Neutrophil (primary cell): ENCODE data around the gene RHCG.

Source experiments
- H3K27ac ChIP-seq: fragments of 200-600 bp; sonication (generic); 2 replicates; pipeline ENCODE4 v1.5.1; 2016; ENCODE audit warnings: mild to moderate bottlenecking, moderate library complexity
- H3K27me3 ChIP-seq: fragments of 200-600 bp; sonication (generic); 2 replicates; pipeline ENCODE4 v1.6.0; 2016; ENCODE audit warnings: mild to moderate bottlenecking
- H3K36me3 ChIP-seq: fragments of 200-600 bp; sonication (generic); 2 replicates; pipeline ENCODE4 v1.5.1; 2017
- H3K4me1 ChIP-seq, 2 experiments: fragments of 200-600 bp in 1 of 2; sonication (generic) in 1 of 2; 1 replicate in 1 of 2; 2 replicates in 1 of 2; pipeline versions ENCODE4 v1.5.1 to v1.6.1; 2013 to 2016; ENCODE audit warnings: low read depth in 1 of 2, low read length in 1 of 2, mild to moderate bottlenecking in 1 of 2, moderate library complexity in 1 of 2; ENCODE audit not compliant: control insufficient read depth in 1 of 2, insufficient read depth in 1 of 2
- H3K4me3 ChIP-seq, 2 experiments: fragments of 200-600 bp in 1 of 2; sonication (generic) in 1 of 2; 1 replicate in 1 of 2; 2 replicates in 1 of 2; pipeline ENCODE4 v1.5.1; 2013 to 2016; ENCODE audit warnings: low read depth in 1 of 2, low read length in 1 of 2, mild to moderate bottlenecking in 1 of 2, moderate library complexity in 1 of 2
- H3K9me3 ChIP-seq: fragments of 200-600 bp; sonication (generic); 2 replicates; pipeline ENCODE4 v1.5.1; 2016
- CTCF ChIP-seq: fragments of 200-600 bp; sonication (generic); IDR thresholded peaks from 2 replicates; pipeline ENCODE4 v1.5.1; 2016; ENCODE audit warnings: antibody characterized with exemption

The RHCG gene

GRCh38 chr15:89436560-89437311, 59.6 kb downstream of the RHCG start:
- peaks cover 0 to 5% of the 10 kb centered on the region in 2 experiments for H3K4me1 ChIP-seq
- no peak overlapping the region for H3K4me3 ChIP-seq
- no peaks in the 10 kb centered on the region for H3K9me3 ChIP-seq
- H3K27me3 ChIP-seq = peaks cover 89% of the 10 kb centered on the region
- H3K27ac ChIP-seq = no peak overlapping the region
- TF ChIP-seq CTCF = no peak
- no peaks in the 10 kb centered on the region for H3K36me3 ChIP-seq

GRCh38 chr15:89435362-89435761, 61.0 kb downstream of the RHCG start:
- H3K9me3 ChIP-seq = no peaks in the 10 kb centered on the region
- H3K4me1 ChIP-seq = peaks cover 3 to 7% of the 10 kb centered on the region in 2 experiments
- TF ChIP-seq CTCF = no peak
- no peaks in the 10 kb centered on the region for H3K36me3 ChIP-seq
- no peak overlapping the region for H3K27ac ChIP-seq
- no peak overlapping the region for H3K4me3 ChIP-seq
- H3K27me3 ChIP-seq = peaks cover 98% of the 10 kb centered on the region

- Histone ChIP-seq H3K9me3 (no peaks in the 10 kb centered on the region), H3K27ac (no peak overlapping the region), H3K4me1 (peaks cover 4 to 9% of the 10 kb centered on the region in 2 experiments), H3K36me3 (no peaks in the 10 kb centered on the region), H3K4me3 (no peak overlapping the region), H3K27me3 (peaks cover 100% of the 10 kb centered on the region)
- TF ChIP-seq CTCF = no peak
Measured at GRCh38 chr15:89433686-89434085, 62.7 kb downstream of the RHCG start.

GRCh38 chr15:89430530-89431341, 65.6 kb downstream of the RHCG start:
- Histone ChIP-seq H3K4me3 (peak overlapping the region; percentile 22 to 55), H3K27ac (no peak overlapping the region), H3K36me3 (no peaks in the 10 kb centered on the region), H3K4me1 (peaks cover 4 to 9% of the 10 kb centered on the region in 2 experiments), H3K27me3 (peaks cover 100% of the 10 kb centered on the region), H3K9me3 (no peaks in the 10 kb centered on the region)
- peak; percentile 96 for TF ChIP-seq CTCF

GRCh38 chr15:89429986-89430385, 66.4 kb downstream of the RHCG start:
- Histone ChIP-seq H3K27ac (no peak overlapping the region), H3K27me3 (peaks cover 100% of the 10 kb centered on the region), H3K4me3 (no peak overlapping the region), H3K9me3 (no peaks in the 10 kb centered on the region), H3K4me1 (peaks cover 4 to 9% of the 10 kb centered on the region in 2 experiments), H3K36me3 (no peaks in the 10 kb centered on the region)
- TF ChIP-seq CTCF = no peak
